Gastrocnemius medialis (tissue), 4 donors: ENCODE data around the gene ENPP3.

ENCODE experiments used
- POLR2A ChIP-seq, 2 donors: fragments of 450-650 bp; IDR thresholded peaks; one replicate each; pipeline ENCODE4 v1.6.1; 2017; ENCODE audit warnings: antibody characterized with exemption in 2 of 2, mild to moderate bottlenecking in 2 of 2, moderate library complexity in 2 of 2
- TF ChIP-seq, protein P1 (sequence below), 5 experiments: fragments of 450-650 bp in 3 of 5; fragments of 200-600 bp in 2 of 5; sonication (generic) in 2 of 5; IDR thresholded peaks in 4 of 5; conservative IDR thresholded peaks in 1 of 5; 1 replicate in 4 of 5; 2 replicates in 1 of 5; pipeline ENCODE4 v1.5.1; 2016 to 2019; ENCODE audit warnings: antibody characterized with exemption in 5 of 5, mild to moderate bottlenecking in 3 of 5, moderate library complexity in 3 of 5

DNA sequence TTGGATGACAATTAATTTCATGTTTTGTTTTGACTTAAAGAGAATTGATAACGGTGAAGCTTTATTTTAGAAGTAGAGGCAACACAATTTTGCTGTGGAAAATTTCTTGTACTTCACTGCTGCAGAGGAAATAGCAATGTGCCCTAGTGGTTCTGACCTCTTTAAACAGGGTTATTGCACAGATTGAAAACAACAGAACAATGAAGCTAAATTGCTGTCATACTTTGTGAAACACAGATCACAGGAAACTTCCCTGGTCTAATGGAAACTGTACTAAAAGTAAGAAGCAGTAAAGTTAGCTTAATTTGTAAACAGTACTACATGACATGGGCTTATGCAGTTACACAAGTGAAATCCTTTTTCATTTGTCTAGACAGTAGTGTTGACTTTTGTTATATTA is 32.8 kb downstream of the ENPP3 start:
- TF ChIP-seq, protein P1, sequence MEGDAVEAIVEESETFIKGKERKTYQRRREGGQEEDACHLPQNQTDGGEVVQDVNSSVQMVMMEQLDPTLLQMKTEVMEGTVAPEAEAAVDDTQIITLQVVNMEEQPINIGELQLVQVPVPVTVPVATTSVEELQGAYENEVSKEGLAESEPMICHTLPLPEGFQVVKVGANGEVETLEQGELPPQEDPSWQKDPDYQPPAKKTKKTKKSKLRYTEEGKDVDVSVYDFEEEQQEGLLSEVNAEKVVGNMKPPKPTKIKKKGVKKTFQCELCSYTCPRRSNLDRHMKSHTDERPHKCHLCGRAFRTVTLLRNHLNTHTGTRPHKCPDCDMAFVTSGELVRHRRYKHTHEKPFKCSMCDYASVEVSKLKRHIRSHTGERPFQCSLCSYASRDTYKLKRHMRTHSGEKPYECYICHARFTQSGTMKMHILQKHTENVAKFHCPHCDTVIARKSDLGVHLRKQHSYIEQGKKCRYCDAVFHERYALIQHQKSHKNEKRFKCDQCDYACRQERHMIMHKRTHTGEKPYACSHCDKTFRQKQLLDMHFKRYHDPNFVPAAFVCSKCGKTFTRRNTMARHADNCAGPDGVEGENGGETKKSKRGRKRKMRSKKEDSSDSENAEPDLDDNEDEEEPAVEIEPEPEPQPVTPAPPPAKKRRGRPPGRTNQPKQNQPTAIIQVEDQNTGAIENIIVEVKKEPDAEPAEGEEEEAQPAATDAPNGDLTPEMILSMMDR (IDR thresholded peaks at IDR 0.05 in 4 of 5, conservative IDR thresholded peaks at IDR 0.05 in 1 of 5) = no peak
- TF ChIP-seq POLR2A (IDR thresholded peaks at IDR 0.05) = no peak
